SU-DHL-6 (cell line): Measurements from ENCODE around the gene TRIM32.

ENCODE experiments used
- EZH2phosphoT487 ChIP-seq: fragments of 200-600 bp; sonication (generic), shearing (Covaris generic); conservative IDR thresholded peaks from 2 replicates; pipeline ENCODE4 v1.6.1; 2018; ENCODE audit warnings: mild to moderate bottlenecking, antibody characterized with exemption, low read length, moderate library complexity, mixed read lengths
- TF ChIP-seq, protein P1 (sequence below): fragments of 200-600 bp; sonication (generic); IDR thresholded peaks from one replicate; pipeline ENCODE4 v1.5.1; 2017; ENCODE audit warnings: antibody characterized with exemption, mild to moderate bottlenecking, low read length, moderate library complexity; ENCODE audit not compliant: insufficient read depth, poor library complexity, severe bottlenecking

DNA sequence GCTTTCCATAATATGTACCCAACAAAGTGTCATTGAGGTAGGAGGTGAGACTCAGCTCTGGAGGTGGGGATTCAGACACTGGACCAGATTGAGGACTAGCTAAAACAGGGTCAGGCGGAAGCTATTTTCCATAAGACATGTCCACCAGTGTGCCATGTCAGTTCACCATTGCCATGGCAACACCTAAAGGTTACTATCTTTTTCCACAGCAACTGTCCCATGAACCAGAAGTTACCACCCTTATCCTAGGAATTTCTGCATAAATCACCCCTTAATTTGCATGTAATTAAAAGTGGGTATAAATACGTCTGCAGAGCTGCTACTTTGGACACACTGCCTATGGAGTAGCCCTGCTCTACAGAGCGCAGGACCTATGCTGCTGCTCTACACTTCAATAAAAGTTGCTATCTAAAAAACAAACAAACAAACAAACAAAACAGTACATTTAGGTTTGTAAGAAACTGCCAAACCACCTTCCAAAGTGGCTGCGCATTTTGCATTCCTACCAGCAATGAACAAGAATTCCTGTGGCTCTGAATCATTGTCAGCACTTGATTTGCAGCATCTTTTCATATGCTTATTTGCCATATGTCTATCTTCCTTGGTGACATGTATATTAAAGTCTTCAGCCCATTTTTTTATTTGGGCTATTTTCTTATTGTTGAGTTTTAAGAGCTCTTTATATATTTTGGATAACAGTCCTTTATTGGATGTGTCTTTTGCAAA, 18.0 kb upstream of the TRIM32 start:
- TF ChIP-seq, protein P1, sequence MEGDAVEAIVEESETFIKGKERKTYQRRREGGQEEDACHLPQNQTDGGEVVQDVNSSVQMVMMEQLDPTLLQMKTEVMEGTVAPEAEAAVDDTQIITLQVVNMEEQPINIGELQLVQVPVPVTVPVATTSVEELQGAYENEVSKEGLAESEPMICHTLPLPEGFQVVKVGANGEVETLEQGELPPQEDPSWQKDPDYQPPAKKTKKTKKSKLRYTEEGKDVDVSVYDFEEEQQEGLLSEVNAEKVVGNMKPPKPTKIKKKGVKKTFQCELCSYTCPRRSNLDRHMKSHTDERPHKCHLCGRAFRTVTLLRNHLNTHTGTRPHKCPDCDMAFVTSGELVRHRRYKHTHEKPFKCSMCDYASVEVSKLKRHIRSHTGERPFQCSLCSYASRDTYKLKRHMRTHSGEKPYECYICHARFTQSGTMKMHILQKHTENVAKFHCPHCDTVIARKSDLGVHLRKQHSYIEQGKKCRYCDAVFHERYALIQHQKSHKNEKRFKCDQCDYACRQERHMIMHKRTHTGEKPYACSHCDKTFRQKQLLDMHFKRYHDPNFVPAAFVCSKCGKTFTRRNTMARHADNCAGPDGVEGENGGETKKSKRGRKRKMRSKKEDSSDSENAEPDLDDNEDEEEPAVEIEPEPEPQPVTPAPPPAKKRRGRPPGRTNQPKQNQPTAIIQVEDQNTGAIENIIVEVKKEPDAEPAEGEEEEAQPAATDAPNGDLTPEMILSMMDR = no peak
- no peak for TF ChIP-seq EZH2phosphoT487
